ENCODE results near the gene BRPF3. TPM values are rescaled to one million over a fixed set of nuclear protein-coding genes. Genes with fewer than 3 reads are reported as not detected.

BRPF3 gene
- total and polyA plus RNA-seq, 2 experiments from 2014 or later = 15.9 to 17.3 TPM

GRCh38 chr6:36230371-36230770, 33.8 kb downstream of the BRPF3 start:
- Histone ChIP-seq H3K9me3 (ENCODE audit: low read depth) (no peaks in the 10 kb centered on the region), H3K27ac (no peak overlapping the region), H3K36me3 (peaks cover 40% of the 10 kb centered on the region), H3K4me3 (no peak overlapping the region), H3K27me3 (no peaks in the 10 kb centered on the region), H3K4me1 (ENCODE audit: low read depth) (peaks cover 8% of the 10 kb centered on the region)
- TF ChIP-seq, protein P1, sequence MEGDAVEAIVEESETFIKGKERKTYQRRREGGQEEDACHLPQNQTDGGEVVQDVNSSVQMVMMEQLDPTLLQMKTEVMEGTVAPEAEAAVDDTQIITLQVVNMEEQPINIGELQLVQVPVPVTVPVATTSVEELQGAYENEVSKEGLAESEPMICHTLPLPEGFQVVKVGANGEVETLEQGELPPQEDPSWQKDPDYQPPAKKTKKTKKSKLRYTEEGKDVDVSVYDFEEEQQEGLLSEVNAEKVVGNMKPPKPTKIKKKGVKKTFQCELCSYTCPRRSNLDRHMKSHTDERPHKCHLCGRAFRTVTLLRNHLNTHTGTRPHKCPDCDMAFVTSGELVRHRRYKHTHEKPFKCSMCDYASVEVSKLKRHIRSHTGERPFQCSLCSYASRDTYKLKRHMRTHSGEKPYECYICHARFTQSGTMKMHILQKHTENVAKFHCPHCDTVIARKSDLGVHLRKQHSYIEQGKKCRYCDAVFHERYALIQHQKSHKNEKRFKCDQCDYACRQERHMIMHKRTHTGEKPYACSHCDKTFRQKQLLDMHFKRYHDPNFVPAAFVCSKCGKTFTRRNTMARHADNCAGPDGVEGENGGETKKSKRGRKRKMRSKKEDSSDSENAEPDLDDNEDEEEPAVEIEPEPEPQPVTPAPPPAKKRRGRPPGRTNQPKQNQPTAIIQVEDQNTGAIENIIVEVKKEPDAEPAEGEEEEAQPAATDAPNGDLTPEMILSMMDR (IDR thresholded peaks at IDR 0.05; ENCODE audit: low read depth, low read length) = no peak
- DNase-seq (ENCODE audit: low read depth in 1 of 2, low spot score in 1 of 2) = no peak

GRCh38 chr6:36232172-36232571, 35.6 kb downstream of the BRPF3 start:
- Histone ChIP-seq H3K9me3 (ENCODE audit: low read depth) (no peaks in the 10 kb centered on the region), H3K4me1 (ENCODE audit: low read depth) (no peaks in the 10 kb centered on the region), H3K4me3 (no peak overlapping the region), H3K36me3 (peaks cover 31% of the 10 kb centered on the region), H3K27ac (no peak overlapping the region), H3K27me3 (no peaks in the 10 kb centered on the region)
- TF ChIP-seq, protein P1 (IDR thresholded peaks at IDR 0.05; ENCODE audit: low read depth, low read length) = no peak
- no peak for DNase-seq (ENCODE audit: low read depth in 1 of 2, low spot score in 1 of 2)

DNA sequence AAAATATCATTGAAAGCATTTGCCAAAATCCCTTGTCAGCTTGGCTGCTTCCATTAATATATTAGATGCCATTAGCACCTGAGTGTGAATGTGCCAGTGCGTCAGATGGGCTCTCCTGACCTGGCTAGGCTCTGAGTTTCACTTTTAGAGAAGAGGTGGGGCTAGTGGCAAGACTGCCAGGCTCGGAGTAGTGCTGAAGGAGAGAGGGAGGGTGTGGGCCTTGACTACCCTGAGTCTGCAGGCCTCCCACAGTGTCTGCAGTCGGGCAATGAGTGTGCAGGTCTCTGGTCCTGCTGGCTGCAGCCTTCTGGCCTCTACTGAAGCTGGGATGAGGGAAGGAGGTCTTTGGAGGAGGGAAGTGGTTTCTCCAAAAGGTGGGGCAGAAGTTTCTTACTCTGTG, 38.8 kb downstream of the BRPF3 start:
- Histone ChIP-seq H3K9me3 (ENCODE audit: low read depth) (no peaks in the 10 kb centered on the region), H3K4me3 (no peak overlapping the region), H3K36me3 (peaks cover 14% of the 10 kb centered on the region), H3K27ac (no peak overlapping the region), H3K4me1 (ENCODE audit: low read depth) (peaks cover 10% of the 10 kb centered on the region), H3K27me3 (no peaks in the 10 kb centered on the region)
- TF ChIP-seq, protein P1 (IDR thresholded peaks at IDR 0.05; ENCODE audit: low read depth, low read length) = no peak
- DNase-seq (ENCODE audit: low read depth in 1 of 2, low spot score in 1 of 2) = no peak

DNA sequence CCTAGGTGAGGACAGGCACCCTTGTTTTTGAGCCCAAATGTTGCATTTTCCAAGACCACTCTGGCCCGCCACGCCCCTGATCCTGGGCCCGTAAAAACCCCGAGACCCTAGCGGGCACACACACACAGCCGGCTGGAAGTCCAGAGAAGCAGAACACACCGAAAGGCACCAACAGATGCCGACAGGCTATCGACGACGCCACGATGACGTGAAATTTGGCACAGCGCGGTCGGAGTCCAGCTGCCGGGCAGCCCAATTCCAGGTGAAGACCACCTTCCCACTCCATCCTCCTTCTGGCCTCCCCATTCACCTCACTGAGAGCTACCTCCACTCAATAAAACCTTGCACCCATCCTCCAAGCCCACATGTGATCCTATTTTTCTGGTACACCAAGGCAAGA, 39.3 kb downstream of the BRPF3 start:
- Histone ChIP-seq H3K4me3 (no peak overlapping the region), H3K36me3 (peaks cover 11% of the 10 kb centered on the region), H3K9me3 (ENCODE audit: low read depth) (no peaks in the 10 kb centered on the region), H3K4me1 (ENCODE audit: low read depth) (peaks cover 10% of the 10 kb centered on the region), H3K27ac (no peak overlapping the region), H3K27me3 (no peaks in the 10 kb centered on the region)
- no peak for DNase-seq (ENCODE audit: low read depth in 1 of 2, low spot score in 1 of 2)
- TF ChIP-seq, protein P1 (IDR thresholded peaks at IDR 0.05; ENCODE audit: low read depth, low read length) = no peak

DNA sequence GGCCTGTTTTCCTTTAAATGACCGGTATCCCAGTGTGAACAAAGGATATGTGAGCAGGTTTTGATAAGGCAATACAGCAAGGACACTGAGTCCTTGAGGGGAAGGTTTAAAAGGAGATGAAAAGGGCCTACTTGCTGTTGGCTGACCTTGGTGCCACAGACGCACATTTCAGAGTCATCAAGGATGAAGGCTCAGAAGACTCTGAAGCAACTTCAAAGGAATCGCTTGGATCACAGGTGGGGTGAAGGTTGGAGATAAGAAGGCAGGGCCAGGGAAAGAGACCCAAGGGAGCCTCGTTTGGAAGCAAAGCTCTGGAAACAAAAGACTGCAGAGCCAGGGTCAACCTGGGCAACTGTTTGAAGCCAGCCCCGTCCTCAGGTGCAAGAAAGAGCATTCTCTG, 43.2 kb downstream of the BRPF3 start:
- no peak overlapping the region for H3K27ac ChIP-seq
- DNase-seq (ENCODE audit: low read depth in 1 of 2, low spot score in 1 of 2) = no peak
- peaks cover 10% of the 10 kb centered on the region for H3K4me1 ChIP-seq (ENCODE audit: low read depth)
- H3K4me3 ChIP-seq = no peak overlapping the region
- no peaks in the 10 kb centered on the region for H3K27me3 ChIP-seq
- TF ChIP-seq, protein P1 (IDR thresholded peaks at IDR 0.05; ENCODE audit: low read depth, low read length) = no peak
- no peaks in the 10 kb centered on the region for H3K36me3 ChIP-seq
- H3K9me3 ChIP-seq (ENCODE audit: low read depth) = no peaks in the 10 kb centered on the region

DNA sequence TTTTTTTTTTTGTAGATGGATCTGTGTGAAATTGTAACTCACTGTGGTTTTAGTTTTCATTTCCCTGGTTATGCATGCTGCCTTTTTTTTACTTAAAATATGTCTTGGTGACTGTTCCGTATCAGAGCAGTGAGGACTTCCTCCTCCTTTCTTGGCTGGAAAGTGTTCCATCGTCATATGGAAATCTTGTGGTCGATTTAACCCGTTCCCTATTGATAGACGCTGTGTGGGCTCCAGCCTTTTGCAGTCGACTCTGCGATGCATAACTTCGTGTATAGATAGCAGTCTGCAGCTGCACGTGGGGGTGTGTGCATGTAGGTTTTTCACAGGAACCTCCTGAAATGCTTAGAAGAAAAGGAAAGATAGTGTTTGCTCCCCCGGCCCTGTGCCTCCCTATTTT, 45.2 kb downstream of the BRPF3 start:
- H3K27me3 ChIP-seq = no peaks in the 10 kb centered on the region
- TF ChIP-seq, protein P1 (IDR thresholded peaks at IDR 0.05; ENCODE audit: low read depth, low read length) = no peak
- DNase-seq (ENCODE audit: low read depth in 1 of 2, low spot score in 1 of 2) = peak in 1 of 2 donors; percentile 92
- no peak overlapping the region for H3K4me3 ChIP-seq
- no peaks in the 10 kb centered on the region for H3K9me3 ChIP-seq (ENCODE audit: low read depth)
- no peak overlapping the region for H3K27ac ChIP-seq
- peaks cover 10% of the 10 kb centered on the region for H3K4me1 ChIP-seq (ENCODE audit: low read depth)
- no peaks in the 10 kb centered on the region for H3K36me3 ChIP-seq
